Neural progenitor cell (in vitro differentiated cells): Measurements from ENCODE around the gene ZNF808. TPM values are rescaled to one million over a fixed set of nuclear protein-coding genes. Genes with fewer than 3 reads are reported as not detected.
"Not testable (repeated sequence)": the region's sequence is repeated elsewhere in the genome, so short reads cannot be mapped to it uniquely, and the experiment has no call there.

Source experiments
- DNase-seq: peaks from one replicate; pipeline ENCODE4 v3.0.0-alpha.2; 2016; ENCODE audit warnings: low spot score
- H2AFZ ChIP-seq: fragments of 200-600 bp; sonication (generic); replicated peaks from 2 replicates; pipeline ENCODE4 v1.6.1; 2016; ENCODE audit warnings: antibody characterized with exemption
- H3F3A ChIP-seq: fragments of 200-600 bp; sonication (generic); 2 replicates; pipeline ENCODE4 v1.6.1; 2016; ENCODE audit warnings: antibody characterized with exemption, low read depth
- H3K27ac ChIP-seq: fragments of 200-600 bp; sonication (generic); 2 replicates; pipeline ENCODE4 v1.5.1; 2016; ENCODE audit warnings: mild to moderate bottlenecking
- H3K27me3 ChIP-seq: fragments of 200-600 bp; sonication (generic); 2 replicates; pipeline ENCODE4 v1.6.1; 2016; ENCODE audit warnings: mild to moderate bottlenecking, moderate library complexity
- H3K36me3 ChIP-seq: fragments of 200-600 bp; sonication (generic); 2 replicates; pipeline ENCODE4 v1.5.1; 2016
- H3K4me1 ChIP-seq: fragments of 200-600 bp; sonication (generic); 2 replicates; pipeline ENCODE4 v1.6.1; 2016; ENCODE audit warnings: mixed run types
- H3K4me2 ChIP-seq: fragments of 200-600 bp; sonication (generic); 2 replicates; pipeline ENCODE4 v1.6.1; 2016
- H3K4me3 ChIP-seq: fragments of 200-600 bp; sonication (generic); 2 replicates; pipeline ENCODE4 v1.5.1; 2016
- H3K79me2 ChIP-seq: fragments of 200-600 bp; sonication (generic); 2 replicates; pipeline ENCODE4 v1.6.1; 2016; ENCODE audit warnings: low read depth
- H3K9ac ChIP-seq: fragments of 200-600 bp; sonication (generic); 2 replicates; pipeline ENCODE4 v1.6.1; 2016
- H3K9me3 ChIP-seq: fragments of 200-600 bp; sonication (generic); 2 replicates; pipeline ENCODE4 v1.5.1; 2016; ENCODE audit warnings: low read depth
- H4K20me1 ChIP-seq: fragments of 200-600 bp; sonication (generic); 2 replicates; pipeline ENCODE4 v1.6.1; 2016; ENCODE audit warnings: low read depth
- H3K27ac Mint-ChIP-seq: 3 replicates; pipeline ENCODE4 v1.8.0; 2021; ENCODE audit warnings: mixed read lengths
- H3K27me3 Mint-ChIP-seq: 2 replicates; pipeline ENCODE4 v1.8.0; 2022; ENCODE audit warnings: low read depth, mild to moderate bottlenecking, inconsistent platforms, moderate library complexity, mixed read lengths; ENCODE audit not compliant: insufficient read depth
- H3K36me3 Mint-ChIP-seq: 3 replicates; pipeline ENCODE4 v1.8.0; 2021; ENCODE audit warnings: mixed read lengths
- H3K4me1 Mint-ChIP-seq: 3 replicates; pipeline ENCODE4 v1.8.0; 2021; ENCODE audit warnings: mixed read lengths
- H3K4me3 Mint-ChIP-seq: 3 replicates; pipeline ENCODE4 v1.8.0; 2021; ENCODE audit warnings: mild to moderate bottlenecking, moderate library complexity, mixed read lengths
- H3K9me3 Mint-ChIP-seq: 3 replicates; pipeline ENCODE4 v1.8.0; 2020; ENCODE audit warnings: mixed read lengths
- CTCF ChIP-seq: fragments of 200-600 bp; sonication (generic); IDR thresholded peaks from 2 replicates; pipeline ENCODE4 v1.5.1; 2017; ENCODE audit warnings: antibody characterized with exemption, mild to moderate bottlenecking
- EZH2 ChIP-seq: fragments of 200-600 bp; sonication (generic); IDR thresholded peaks from 2 replicates; pipeline ENCODE4 v1.6.1; 2017; ENCODE audit warnings: antibody characterized with exemption, mild to moderate bottlenecking, moderate library complexity
- EZH2phosphoT487 ChIP-seq: fragments of 200-600 bp; sonication (generic); IDR thresholded peaks from 2 replicates; pipeline ENCODE4 v1.6.1; 2017; ENCODE audit warnings: antibody characterized with exemption
- total RNA-seq: library from RNA; depleted of rRNA; stranded (reverse); fragments of >200 nt; gene quantifications from 2 replicates; pipeline ENCODE4 v1.2.3, GENCODE V29; 2015; ENCODE audit warnings: low replicate concordance

Gene ZNF808
- total RNA-seq, 1 donor from 2014 or later, result 18.9 TPM

- peaks cover 16% of the 10 kb centered on the region for H3K27me3 ChIP-seq
- peak overlapping the region; percentile 88 for H3K4me3 Mint-ChIP-seq
- H3K4me2 ChIP-seq, result peak overlapping the region; percentile 95
- H3K9me3 ChIP-seq, result no peaks in the 10 kb centered on the region
- peaks cover 19% of the 10 kb centered on the region for H4K20me1 ChIP-seq
- TF ChIP-seq CTCF, result no peak
- no peak for TF ChIP-seq EZH2phosphoT487
- no peak for TF ChIP-seq EZH2
- H3K4me1 Mint-ChIP-seq, result no peaks in the 10 kb centered on the region
- no peak overlapping the region for H3K27ac ChIP-seq
- no peak overlapping the region for H3K9ac ChIP-seq
- no peak overlapping the region for H3K27ac Mint-ChIP-seq
- peaks cover 39% of the 10 kb centered on the region for H3K36me3 Mint-ChIP-seq
- peak; percentile 57 for DNase-seq
- H3K4me3 ChIP-seq, result peak overlapping the region; percentile 75
- peaks cover 38% of the 10 kb centered on the region for H3K9me3 Mint-ChIP-seq
- no peaks in the 10 kb centered on the region for H3K79me2 ChIP-seq
- peaks cover 28% of the 10 kb centered on the region for H3F3A ChIP-seq
- H3K36me3 ChIP-seq, result no peaks in the 10 kb centered on the region
- H3K27me3 Mint-ChIP-seq, result peaks cover 5% of the 10 kb centered on the region
- H3K4me1 ChIP-seq, result peaks cover 3% of the 10 kb centered on the region
- peak overlapping the region; percentile 78 for H2AFZ ChIP-seq
These were observed 9.0 kb downstream of the ZNF808 start for GRCh38 chr19:52536448-52536800.

GRCh38 chr19:52538815-52539214 is 11.3 kb downstream of the ZNF808 start:
- not testable (repeated sequence) for H3K9me3 ChIP-seq, H3K4me3 ChIP-seq, H3K27ac Mint-ChIP-seq, H3K36me3 ChIP-seq, H3K27me3 Mint-ChIP-seq, H3K27ac ChIP-seq, DNase-seq, H3K4me1 Mint-ChIP-seq, H3K4me2 ChIP-seq, H3K4me3 Mint-ChIP-seq, H3K79me2 ChIP-seq, H3K9ac ChIP-seq, H2AFZ ChIP-seq, H3K4me1 ChIP-seq
- Mint-ChIP-seq H3K36me3 (peaks cover 49% of the 10 kb centered on the region), H3K9me3 (peaks cover 52% of the 10 kb centered on the region)
- Histone ChIP-seq H3K27me3 (peaks cover 16% of the 10 kb centered on the region), H4K20me1 (peaks cover 19% of the 10 kb centered on the region), H3F3A (peaks cover 28% of the 10 kb centered on the region)

GRCh38 chr19:52541176-52541575 is 13.7 kb downstream of the ZNF808 start:
- peaks cover 14% of the 10 kb centered on the region for H3K27me3 ChIP-seq
- not testable (repeated sequence) for H3K79me2 ChIP-seq, H3K9ac ChIP-seq, H3K27me3 Mint-ChIP-seq, H3K4me1 ChIP-seq, H3K4me1 Mint-ChIP-seq, H3K27ac Mint-ChIP-seq, DNase-seq, H3K4me3 Mint-ChIP-seq, H3K9me3 ChIP-seq, H3K4me3 ChIP-seq, H3K27ac ChIP-seq, H3K4me2 ChIP-seq, H2AFZ ChIP-seq, H3K36me3 ChIP-seq, H3F3A ChIP-seq
- peaks cover 49% of the 10 kb centered on the region for H3K36me3 Mint-ChIP-seq
- H4K20me1 ChIP-seq, result peaks cover 12% of the 10 kb centered on the region
- peaks cover 50% of the 10 kb centered on the region for H3K9me3 Mint-ChIP-seq

GRCh38 chr19:52541608-52542007 is 14.1 kb downstream of the ZNF808 start:
- TF ChIP-seq EZH2 (no peak), EZH2phosphoT487 (no peak), CTCF (no peak)
- Histone ChIP-seq H4K20me1 (peaks cover 8% of the 10 kb centered on the region), H2AFZ (no peak overlapping the region), H3K27me3 (peaks cover 9% of the 10 kb centered on the region), H3K4me2 (no peak overlapping the region), H3K36me3 (no peaks in the 10 kb centered on the region), H3K4me1 (no peaks in the 10 kb centered on the region), H3K4me3 (no peak overlapping the region), H3K27ac (no peak overlapping the region), H3F3A (peaks cover 5% of the 10 kb centered on the region), H3K79me2 (no peaks in the 10 kb centered on the region), H3K9ac (no peak overlapping the region), H3K9me3 (no peaks in the 10 kb centered on the region)
- Mint-ChIP-seq H3K9me3 (peaks cover 47% of the 10 kb centered on the region), H3K4me1 (no peaks in the 10 kb centered on the region), H3K4me3 (no peak overlapping the region), H3K36me3 (peaks cover 46% of the 10 kb centered on the region), H3K27me3 (peaks cover 8% of the 10 kb centered on the region), H3K27ac (no peak overlapping the region)
- no peak for DNase-seq

GRCh38 chr19:52542541-52542940 is 15.1 kb downstream of the ZNF808 start:
- not testable (repeated sequence) for H3K27ac Mint-ChIP-seq, H3K4me1 ChIP-seq, H3K27me3 Mint-ChIP-seq, H3K4me2 ChIP-seq, H3K4me3 Mint-ChIP-seq, H2AFZ ChIP-seq, H3K27me3 ChIP-seq, H3K9me3 ChIP-seq, DNase-seq, H3F3A ChIP-seq, H3K4me1 Mint-ChIP-seq, H3K9ac ChIP-seq, H3K79me2 ChIP-seq, H3K27ac ChIP-seq, H3K36me3 ChIP-seq, H4K20me1 ChIP-seq, H3K4me3 ChIP-seq
- peaks cover 47% of the 10 kb centered on the region for H3K9me3 Mint-ChIP-seq
- peaks cover 51% of the 10 kb centered on the region for H3K36me3 Mint-ChIP-seq
